LNCAP (cell line): ENCODE measurements around the gene GINS1.

Source experiments
- TF ChIP-seq, protein P1 (sequence below): fragments of 450-650 bp; IDR thresholded peaks from 2 replicates; pipeline ENCODE4 v1.5.1; 2017; ENCODE audit warnings: mild to moderate bottlenecking

The GINS1 gene

DNA sequence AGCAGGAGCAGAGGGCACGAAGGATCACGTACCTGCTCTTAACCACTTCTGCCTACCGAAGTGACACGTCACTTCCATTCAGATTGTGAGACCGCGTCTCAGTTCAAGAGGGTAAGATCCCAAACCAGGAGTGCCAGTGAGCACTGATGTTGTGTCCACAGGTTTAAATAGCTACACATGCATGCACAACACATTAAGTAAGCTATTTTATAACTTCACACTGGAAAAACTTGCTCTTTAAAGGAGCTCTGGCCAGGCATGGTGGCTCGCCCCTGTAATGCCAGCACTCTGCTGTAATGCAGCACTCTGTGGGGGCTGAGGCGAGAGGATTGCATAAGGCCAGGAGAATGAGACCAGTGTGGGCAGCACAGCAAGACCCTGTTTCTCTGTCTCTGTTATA is 37.9 kb upstream of the GINS1 start:
- TF ChIP-seq, protein P1, sequence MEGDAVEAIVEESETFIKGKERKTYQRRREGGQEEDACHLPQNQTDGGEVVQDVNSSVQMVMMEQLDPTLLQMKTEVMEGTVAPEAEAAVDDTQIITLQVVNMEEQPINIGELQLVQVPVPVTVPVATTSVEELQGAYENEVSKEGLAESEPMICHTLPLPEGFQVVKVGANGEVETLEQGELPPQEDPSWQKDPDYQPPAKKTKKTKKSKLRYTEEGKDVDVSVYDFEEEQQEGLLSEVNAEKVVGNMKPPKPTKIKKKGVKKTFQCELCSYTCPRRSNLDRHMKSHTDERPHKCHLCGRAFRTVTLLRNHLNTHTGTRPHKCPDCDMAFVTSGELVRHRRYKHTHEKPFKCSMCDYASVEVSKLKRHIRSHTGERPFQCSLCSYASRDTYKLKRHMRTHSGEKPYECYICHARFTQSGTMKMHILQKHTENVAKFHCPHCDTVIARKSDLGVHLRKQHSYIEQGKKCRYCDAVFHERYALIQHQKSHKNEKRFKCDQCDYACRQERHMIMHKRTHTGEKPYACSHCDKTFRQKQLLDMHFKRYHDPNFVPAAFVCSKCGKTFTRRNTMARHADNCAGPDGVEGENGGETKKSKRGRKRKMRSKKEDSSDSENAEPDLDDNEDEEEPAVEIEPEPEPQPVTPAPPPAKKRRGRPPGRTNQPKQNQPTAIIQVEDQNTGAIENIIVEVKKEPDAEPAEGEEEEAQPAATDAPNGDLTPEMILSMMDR = no peak

DNA sequence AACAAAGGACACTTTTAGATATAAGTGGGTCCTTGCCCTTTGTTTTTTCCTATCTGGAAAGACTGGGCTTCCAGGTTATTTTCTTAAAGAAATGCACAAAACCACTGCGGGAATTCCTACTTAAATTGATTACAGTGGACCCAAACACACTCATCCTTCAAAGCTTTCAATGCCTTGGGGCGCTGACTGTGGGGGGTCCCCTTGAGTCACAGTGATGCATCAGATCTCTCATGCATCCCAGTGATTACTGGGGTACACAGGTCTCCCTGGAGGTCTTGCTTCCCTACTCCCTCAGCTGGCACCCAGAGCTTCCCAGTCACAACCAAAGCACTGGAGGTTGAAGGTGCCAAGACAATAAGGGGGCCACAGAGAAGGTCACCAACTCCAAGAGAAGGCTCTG is 37.5 kb upstream of the GINS1 start:
- TF ChIP-seq, protein P1 = no peak

DNA sequence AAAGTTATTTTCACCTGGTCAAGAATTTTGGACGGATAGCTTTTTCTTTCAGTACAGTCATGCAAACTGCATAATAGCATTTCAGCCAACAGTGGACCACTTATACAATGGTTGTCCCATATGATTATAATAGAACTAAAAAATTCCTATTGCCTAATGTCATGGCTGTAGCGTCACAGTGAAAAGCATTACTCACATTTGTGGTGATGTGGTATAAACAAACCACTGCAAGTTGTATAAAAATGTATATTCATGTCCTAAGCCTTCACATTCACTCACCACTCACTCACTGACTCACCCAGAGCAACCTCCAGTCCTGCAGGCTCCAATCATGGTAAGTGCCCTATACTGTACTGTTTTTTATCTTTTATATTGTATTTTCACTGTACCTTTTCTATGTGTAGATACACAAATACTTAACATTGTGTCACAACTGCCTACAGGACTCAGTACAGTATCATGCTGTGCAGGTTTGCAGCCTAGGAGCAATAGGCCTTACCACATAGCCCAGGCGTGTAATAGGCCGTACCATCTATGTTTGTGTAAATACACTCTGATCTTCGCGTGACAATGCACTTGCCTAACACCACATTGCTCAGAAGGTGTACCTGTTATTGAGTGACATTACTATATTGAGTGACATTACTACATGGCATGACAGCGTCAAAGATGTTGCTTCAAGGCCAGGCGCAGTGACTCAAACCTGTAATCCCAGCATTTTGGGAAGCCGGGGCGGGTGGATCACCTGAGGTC is 34.7 kb upstream of the GINS1 start:
- TF ChIP-seq, protein P1 = no peak

DNA sequence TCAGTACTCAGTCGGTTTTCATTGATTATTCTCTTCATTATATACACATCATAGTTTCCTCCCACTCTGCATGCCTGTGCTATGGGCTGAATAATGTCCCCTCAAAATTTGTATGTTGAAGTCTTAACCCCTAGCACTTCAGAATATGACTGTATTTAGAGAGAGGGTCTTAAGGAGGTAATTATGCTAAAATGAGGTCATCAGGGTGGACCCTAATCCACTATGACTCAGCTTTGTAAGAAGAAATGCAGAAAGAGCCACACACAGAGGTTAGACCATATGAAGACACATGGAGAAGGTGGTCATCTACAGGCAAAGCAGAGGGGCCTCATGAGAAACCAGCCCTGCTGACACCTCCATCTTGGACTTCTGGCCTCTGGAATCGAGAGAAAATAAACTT is 32.6 kb upstream of the GINS1 start:
- TF ChIP-seq, protein P1 = no peak

DNA sequence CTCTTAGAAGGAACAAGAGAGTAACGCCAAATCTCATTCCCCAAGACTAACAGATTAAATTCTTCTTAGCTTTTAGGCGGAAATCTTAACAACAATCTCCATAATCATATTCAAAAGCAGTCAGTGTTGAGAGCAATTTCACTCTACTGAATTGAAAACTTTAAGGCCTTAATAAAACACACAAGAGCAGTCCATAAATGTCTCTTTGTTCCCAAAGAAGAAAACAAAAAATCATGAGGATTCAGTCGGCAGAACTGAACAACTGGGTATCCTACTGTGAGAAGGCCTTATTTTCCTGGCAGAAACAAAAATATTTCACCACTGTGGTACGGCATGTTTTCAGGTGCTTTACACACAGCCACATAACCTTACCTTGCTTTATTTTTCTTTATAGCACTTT is 31.2 kb upstream of the GINS1 start:
- TF ChIP-seq, protein P1 = no peak

DNA sequence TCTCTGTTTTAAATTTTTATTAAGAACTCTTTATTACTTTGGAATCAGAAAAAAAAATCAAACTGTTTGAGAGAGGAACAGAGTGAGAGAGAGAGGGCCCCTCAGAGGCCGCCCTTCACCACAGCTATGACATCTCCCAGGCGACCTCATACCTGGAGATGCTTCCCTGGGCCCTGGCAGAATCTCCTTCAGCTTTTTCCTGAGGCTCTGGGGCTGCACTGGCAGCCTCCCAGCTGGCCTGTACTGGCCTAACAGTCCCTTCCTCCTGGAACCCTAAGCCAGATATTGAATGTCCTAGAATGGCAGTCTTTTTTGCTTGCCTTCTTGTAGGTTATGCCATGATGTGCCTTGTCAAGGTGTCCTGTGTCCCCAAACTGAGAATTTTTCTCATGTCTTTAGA is 30.6 kb upstream of the GINS1 start:
- TF ChIP-seq, protein P1 = no peak

DNA sequence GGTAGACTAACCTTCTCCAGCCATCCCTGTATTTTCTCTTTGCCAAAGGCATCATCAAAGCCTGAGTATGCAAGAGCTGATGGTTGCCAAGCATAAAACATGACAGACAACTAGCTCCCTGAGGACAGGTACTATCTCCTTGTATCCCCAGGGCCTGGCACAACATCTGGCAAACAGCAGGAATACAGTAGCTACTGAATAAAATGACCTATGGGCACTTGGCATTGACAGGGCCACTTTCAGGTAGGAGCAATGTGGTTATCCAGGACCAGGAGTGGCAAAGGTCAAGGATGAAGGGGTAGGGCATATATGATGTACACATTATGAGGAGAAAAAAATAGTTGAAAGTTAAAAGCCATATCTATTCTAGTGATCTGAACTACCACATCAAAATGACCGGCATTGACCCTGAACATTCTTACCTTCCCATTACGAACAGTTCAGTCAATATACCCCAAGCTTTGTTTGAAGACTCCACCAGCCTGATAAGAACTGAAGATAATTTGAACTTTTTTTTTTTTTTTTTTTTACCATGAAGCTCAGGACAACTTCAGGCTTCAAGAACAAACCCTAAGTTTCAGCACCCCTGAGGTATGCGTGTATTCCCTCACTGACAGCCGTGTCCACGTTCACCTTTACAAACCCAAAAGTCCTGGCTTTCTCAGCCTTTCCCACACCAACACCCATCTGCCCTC is 29.1 kb upstream of the GINS1 start:
- TF ChIP-seq, protein P1 = no peak
